WTC11 (cell line): ENCODE measurements around the gene BRAF. TPM values are rescaled to one million over a fixed set of nuclear protein-coding genes. Genes with fewer than 3 reads are reported as not detected.

ENCODE experiments used
- ATAC-seq: fragments of 200-7000 bp; cut with Tn5 transposase; 2 replicates; pipeline ENCODE4 v1.10.0; 2021; ENCODE audit warnings: mild to moderate bottlenecking, moderate library complexity
- CTCF ChIA-PET: fragments of 300-600 bp; sonication (Branson Sonifier 250); formaldehyde crosslinking; loops from one replicate; lab custom pipeline; 2021; ENCODE audit warnings: antibody characterized with exemption; lab: Charles Lee
- POLR2A ChIA-PET: fragments of 350-600 bp; sonication (Branson Sonifier 250); formaldehyde crosslinking; loops from one replicate; lab custom pipeline; 2021; ENCODE audit warnings: antibody characterized with exemption; lab: Charles Lee
- DNase-seq: peaks from one replicate; pipeline ENCODE4 v3.0.0; 2021; ENCODE audit warnings: low spot score
- H3K27ac Mint-ChIP-seq: 2 replicates; pipeline ENCODE4 v1.8.0; 2021; ENCODE audit warnings: mixed read lengths
- H3K27me3 Mint-ChIP-seq: 2 replicates; pipeline ENCODE4 v1.8.0; 2021; ENCODE audit warnings: low read depth, mild to moderate bottlenecking, moderate library complexity, mixed read lengths
- H3K36me3 Mint-ChIP-seq: 2 replicates; pipeline ENCODE4 v1.8.0; 2021; ENCODE audit warnings: mixed read lengths
- H3K4me1 Mint-ChIP-seq: 2 replicates; pipeline ENCODE4 v1.8.0; 2022; ENCODE audit warnings: mixed read lengths
- H3K4me3 Mint-ChIP-seq: 2 replicates; pipeline ENCODE4 v1.8.0; 2021; ENCODE audit warnings: mild to moderate bottlenecking, moderate library complexity, mixed read lengths
- H3K9me3 Mint-ChIP-seq: 2 replicates; pipeline ENCODE4 v1.8.0; 2021; ENCODE audit warnings: mixed read lengths
- ARID4B ChIP-seq: sonication (generic); formaldehyde crosslinking; IDR thresholded peaks from 2 replicates; pipeline ENCODE4 v1.8.0; 2023; ENCODE audit warnings: missing genetic modification reagents, mild to moderate bottlenecking, borderline replicate concordance
- CREB1 ChIP-seq: sonication (generic); formaldehyde crosslinking; IDR thresholded peaks from 2 replicates; pipeline ENCODE4 v1.8.0; 2023; ENCODE audit warnings: mild to moderate bottlenecking, missing genetic modification reagents
- CREM ChIP-seq: sonication (generic); formaldehyde crosslinking; IDR thresholded peaks from 2 replicates; pipeline ENCODE4 v1.8.1; 2022; ENCODE audit warnings: mild to moderate bottlenecking, missing genetic modification reagents, moderate library complexity
- E2F4 ChIP-seq: sonication (generic); formaldehyde crosslinking; IDR thresholded peaks from 2 replicates; pipeline ENCODE4 v1.8.1; 2022; ENCODE audit warnings: low read depth, mild to moderate bottlenecking, moderate library complexity, missing genetic modification reagents, borderline replicate concordance
- ETV6 ChIP-seq: sonication (generic); formaldehyde crosslinking; IDR thresholded peaks from 2 replicates; pipeline ENCODE4 v1.8.1; 2022; ENCODE audit warnings: mild to moderate bottlenecking, missing genetic modification reagents
- GTF2I ChIP-seq: fragments of 250-450 bp; sonication (Bioruptor Pico); conservative IDR thresholded peaks from 2 replicates; pipeline ENCODE4 v1.4.0; 2021; ENCODE audit warnings: mild to moderate bottlenecking
- MAX ChIP-seq: sonication (generic); formaldehyde crosslinking; IDR thresholded peaks from 2 replicates; pipeline ENCODE4 v1.8.0; 2022; ENCODE audit warnings: mild to moderate bottlenecking, missing genetic modification reagents
- MXD4 ChIP-seq: fragments of 250-450 bp; sonication (Bioruptor Pico); IDR thresholded peaks from 2 replicates; pipeline ENCODE4 v1.8.0; 2021; ENCODE audit warnings: mild to moderate bottlenecking, moderate library complexity, borderline replicate concordance
- NR1H2 ChIP-seq: sonication (generic); formaldehyde crosslinking; IDR thresholded peaks from 2 replicates; pipeline ENCODE4 v1.9.0; 2021; ENCODE audit warnings: mild to moderate bottlenecking, moderate library complexity, missing genetic modification reagents
- SMAD4 ChIP-seq: sonication (generic); formaldehyde crosslinking; IDR thresholded peaks from 2 replicates; pipeline ENCODE4 v1.8.0; 2022; ENCODE audit warnings: mild to moderate bottlenecking, missing genetic modification reagents
- SOX15 ChIP-seq: fragments of 250-450 bp; sonication (Bioruptor Pico); IDR thresholded peaks from 2 replicates; pipeline ENCODE4 v1.9.0; 2021; ENCODE audit warnings: mild to moderate bottlenecking
- USF2 ChIP-seq: sonication (generic); formaldehyde crosslinking; IDR thresholded peaks from 2 replicates; pipeline ENCODE4 v1.8.1; 2023; ENCODE audit warnings: mild to moderate bottlenecking, missing genetic modification reagents, moderate library complexity
- ZNF396 ChIP-seq: fragments of 250-450 bp; sonication (Bioruptor Pico); IDR thresholded peaks from 2 replicates; pipeline ENCODE4 v1.8.0; 2021; ENCODE audit warnings: mild to moderate bottlenecking, moderate library complexity, borderline replicate concordance
- ZNF532 ChIP-seq: fragments of 250-450 bp; sonication (Bioruptor Pico); IDR thresholded peaks from 2 replicates; pipeline ENCODE4 v1.9.0; 2021; ENCODE audit warnings: mild to moderate bottlenecking, borderline replicate concordance
- total RNA-seq: library from RNA; stranded (reverse); gene quantifications from 3 replicates; pipeline ENCODE4 v1.2.3, GENCODE V29; 2021
- TF ChIP-seq, protein P1 (sequence below): sonication (generic); formaldehyde crosslinking; IDR thresholded peaks from 2 replicates; pipeline ENCODE4 v1.8.1; 2022; ENCODE audit warnings: mild to moderate bottlenecking, missing genetic modification reagents, moderate library complexity, borderline replicate concordance
- TF ChIP-seq, protein P2 (sequence below): sonication (generic); formaldehyde crosslinking; IDR thresholded peaks from 2 replicates; pipeline ENCODE4 v1.8.0; 2022; ENCODE audit warnings: missing genetic modification reagents

Gene BRAF
- total RNA-seq, 1 experiment from 2014 or later: 29.2 TPM

GRCh38 chr7:140889645-140890044 lies 35.1 kb downstream of the BRAF start:
- Mint-ChIP-seq H3K27ac (no peak overlapping the region), H3K9me3 (no peaks in the 10 kb centered on the region), H3K36me3 (no peaks in the 10 kb centered on the region), H3K4me1 (peaks cover 18% of the 10 kb centered on the region), H3K4me3 (no peak overlapping the region), H3K27me3 (no peaks in the 10 kb centered on the region)
- ChIA-PET CTCF (interaction anchor here (0.8 kb wide), 1 partner anchor 34 kb away, joined by 3 read pairs; no protein-coding TSS in a partner anchor), POLR2A (no interaction called here)
- ATAC-seq: no peak
- TF ChIP-seq GTF2I (CRISPR knock-in tag) (no peak), ZNF396 (no peak), ETV6 (CRISPR knock-in tag) (no peak), SOX15 (CRISPR knock-in tag) (no peak), MAX (no peak), MXD4 (CRISPR knock-in tag) (no peak)
- TF ChIP-seq, protein P1, sequence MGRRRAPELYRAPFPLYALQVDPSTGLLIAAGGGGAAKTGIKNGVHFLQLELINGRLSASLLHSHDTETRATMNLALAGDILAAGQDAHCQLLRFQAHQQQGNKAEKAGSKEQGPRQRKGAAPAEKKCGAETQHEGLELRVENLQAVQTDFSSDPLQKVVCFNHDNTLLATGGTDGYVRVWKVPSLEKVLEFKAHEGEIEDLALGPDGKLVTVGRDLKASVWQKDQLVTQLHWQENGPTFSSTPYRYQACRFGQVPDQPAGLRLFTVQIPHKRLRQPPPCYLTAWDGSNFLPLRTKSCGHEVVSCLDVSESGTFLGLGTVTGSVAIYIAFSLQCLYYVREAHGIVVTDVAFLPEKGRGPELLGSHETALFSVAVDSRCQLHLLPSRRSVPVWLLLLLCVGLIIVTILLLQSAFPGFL: no peak
- DNase-seq: no peak

DNA sequence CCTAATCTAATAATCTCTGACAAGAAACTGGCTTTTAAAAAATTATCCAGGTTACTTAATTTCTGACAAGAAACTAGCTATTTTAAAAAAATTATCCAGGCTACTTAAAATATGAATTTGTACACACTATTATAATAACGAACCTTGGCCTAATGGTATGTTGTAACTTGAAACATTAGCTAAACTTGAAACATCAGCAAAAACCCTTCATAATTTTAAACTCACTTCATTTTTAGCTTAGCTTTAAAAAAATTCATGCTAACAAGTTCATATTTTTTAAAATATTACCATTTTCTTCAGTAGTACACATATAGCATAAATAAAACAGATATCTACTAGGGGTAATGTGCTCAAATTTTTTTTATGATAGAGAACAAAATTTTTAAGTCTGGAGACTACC lies 35.6 kb downstream of the BRAF start:
- no peak for ATAC-seq
- ChIA-PET CTCF (interaction anchor here (0.8 kb wide), 1 partner anchor 35 kb away, joined by 3 read pairs; no protein-coding TSS in a partner anchor), POLR2A (no interaction called here)
- no peak overlapping the region for H3K27ac Mint-ChIP-seq
- no peak for DNase-seq
- TF ChIP-seq ARID4B (no peak), USF2 (CRISPR knock-in tag) (no peak), SMAD4 (no peak), CREM (CRISPR knock-in tag) (no peak)
- H3K27me3 Mint-ChIP-seq: no peaks in the 10 kb centered on the region
- H3K4me1 Mint-ChIP-seq: peaks cover 18% of the 10 kb centered on the region
- H3K4me3 Mint-ChIP-seq: no peak overlapping the region
- H3K36me3 Mint-ChIP-seq: no peaks in the 10 kb centered on the region
- H3K9me3 Mint-ChIP-seq: no peaks in the 10 kb centered on the region

DNA sequence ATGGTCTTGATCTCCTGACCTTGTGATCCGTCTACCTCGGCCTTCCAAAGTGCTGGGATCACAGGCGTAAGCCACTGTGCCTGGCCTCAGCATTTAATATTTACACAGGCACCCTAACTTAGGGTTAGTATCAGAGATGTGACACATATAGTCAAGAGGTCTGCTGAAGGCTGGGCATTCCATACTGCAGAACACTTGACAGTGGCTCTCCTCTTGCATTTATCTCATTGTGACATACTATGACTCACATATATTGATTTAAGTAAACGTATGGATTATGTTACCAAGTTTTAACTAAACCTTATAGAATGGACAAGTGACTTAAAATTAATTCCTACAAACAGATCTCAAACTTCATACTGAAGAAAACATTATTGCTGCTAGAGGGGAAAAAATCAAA lies 36.6 kb downstream of the BRAF start:
- H3K27me3 Mint-ChIP-seq: no peaks in the 10 kb centered on the region
- ATAC-seq (no peak), DNase-seq (no peak)
- peak overlapping the region; percentile 72 for H3K27ac Mint-ChIP-seq
- no peak overlapping the region for H3K4me3 Mint-ChIP-seq
- no peak for TF ChIP-seq NR1H2
- TF ChIP-seq SOX15 (CRISPR knock-in tag): no peak
- no peak for TF ChIP-seq CREB1
- no peak for TF ChIP-seq E2F4 (CRISPR knock-in tag)
- TF ChIP-seq, protein P2, sequence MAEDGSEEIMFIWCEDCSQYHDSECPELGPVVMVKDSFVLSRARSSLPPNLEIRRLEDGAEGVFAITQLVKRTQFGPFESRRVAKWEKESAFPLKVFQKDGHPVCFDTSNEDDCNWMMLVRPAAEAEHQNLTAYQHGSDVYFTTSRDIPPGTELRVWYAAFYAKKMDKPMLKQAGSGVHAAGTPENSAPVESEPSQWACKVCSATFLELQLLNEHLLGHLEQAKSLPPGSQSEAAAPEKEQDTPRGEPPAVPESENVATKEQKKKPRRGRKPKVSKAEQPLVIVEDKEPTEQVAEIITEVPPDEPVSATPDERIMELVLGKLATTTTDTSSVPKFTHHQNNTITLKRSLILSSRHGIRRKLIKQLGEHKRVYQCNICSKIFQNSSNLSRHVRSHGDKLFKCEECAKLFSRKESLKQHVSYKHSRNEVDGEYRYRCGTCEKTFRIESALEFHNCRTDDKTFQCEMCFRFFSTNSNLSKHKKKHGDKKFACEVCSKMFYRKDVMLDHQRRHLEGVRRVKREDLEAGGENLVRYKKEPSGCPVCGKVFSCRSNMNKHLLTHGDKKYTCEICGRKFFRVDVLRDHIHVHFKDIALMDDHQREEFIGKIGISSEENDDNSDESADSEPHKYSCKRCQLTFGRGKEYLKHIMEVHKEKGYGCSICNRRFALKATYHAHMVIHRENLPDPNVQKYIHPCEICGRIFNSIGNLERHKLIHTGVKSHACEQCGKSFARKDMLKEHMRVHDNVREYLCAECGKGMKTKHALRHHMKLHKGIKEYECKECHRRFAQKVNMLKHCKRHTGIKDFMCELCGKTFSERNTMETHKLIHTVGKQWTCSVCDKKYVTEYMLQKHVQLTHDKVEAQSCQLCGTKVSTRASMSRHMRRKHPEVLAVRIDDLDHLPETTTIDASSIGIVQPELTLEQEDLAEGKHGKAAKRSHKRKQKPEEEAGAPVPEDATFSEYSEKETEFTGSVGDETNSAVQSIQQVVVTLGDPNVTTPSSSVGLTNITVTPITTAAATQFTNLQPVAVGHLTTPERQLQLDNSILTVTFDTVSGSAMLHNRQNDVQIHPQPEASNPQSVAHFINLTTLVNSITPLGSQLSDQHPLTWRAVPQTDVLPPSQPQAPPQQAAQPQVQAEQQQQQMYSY (CRISPR knock-in tag): no peak
- no peak for TF ChIP-seq ZNF532 (CRISPR knock-in tag)
- ChIA-PET POLR2A (no interaction called here), CTCF (interaction anchor here (1.1 kb wide), 1 partner anchor 77 kb away, joined by 3 read pairs; no protein-coding TSS in a partner anchor)
- H3K4me1 Mint-ChIP-seq: peaks cover 8% of the 10 kb centered on the region; the same call in 1 of the 2 replicates
- H3K9me3 Mint-ChIP-seq: no peaks in the 10 kb centered on the region
- no peaks in the 10 kb centered on the region for H3K36me3 Mint-ChIP-seq
